ENCODE data around the gene ANKRD40CL. TPM values are rescaled to one million over a fixed set of nuclear protein-coding genes. Genes with fewer than 3 reads are reported as not detected.

The ANKRD40CL gene
- total RNA-seq, 1 experiment from 2014 or later, result not detected

- Histone ChIP-seq H3K4me1 (ENCODE audit: insufficient read depth, low read length) (no peaks in the 10 kb centered on the region), H3K4ac (ENCODE audit: low read depth, low read length) (no peak overlapping the region), H3K23ac (ENCODE audit: insufficient read length, low read depth, low read length) (no peak overlapping the region), H2BK5ac (ENCODE audit: insufficient read length, low read length) (no peak overlapping the region), H3K79me1 (ENCODE audit: insufficient read depth, low read depth, low read length, poor library complexity, severe bottlenecking) (no peaks in the 10 kb centered on the region), H2BK12ac (ENCODE audit: insufficient read length, low read depth, low read length) (no peak overlapping the region), H3K18ac (ENCODE audit: insufficient read length, low read depth, low read length) (no peak overlapping the region), H3K79me2 (ENCODE audit: insufficient read depth, low read length) (no peaks in the 10 kb centered on the region), H3K56ac (ENCODE audit: insufficient read length, low read depth, low read length) (no peak overlapping the region), H3K27me3 (ENCODE audit: insufficient read depth, low read length) (no peaks in the 10 kb centered on the region), H4K20me1 (ENCODE audit: control insufficient read depth, insufficient read depth, insufficient read length) (no peaks in the 10 kb centered on the region), H4K8ac (replicated peaks; ENCODE audit: insufficient read length, low read depth, low read length) (no peak overlapping the region), H2BK15ac (ENCODE audit: low read depth, low read length) (no peak overlapping the region), H4K91ac (ENCODE audit: insufficient read length, low read depth, low read length) (no peak overlapping the region), H3K23me2 (ENCODE audit: insufficient read length, low read depth, low read length, poor library complexity, severe bottlenecking) (no peaks in the 10 kb centered on the region), H4K5ac (ENCODE audit: insufficient read length, low read depth, low read length) (no peak overlapping the region), H3K27ac (ENCODE audit: insufficient read length, low read depth, low read length) (no peak overlapping the region), H3K14ac (ENCODE audit: insufficient read depth, low read length) (no peak overlapping the region), H2AFZ (ENCODE audit: low read length) (no peak overlapping the region), H3K9ac (ENCODE audit: extremely low read depth, insufficient read length, low read length) (no peak overlapping the region), H2BK120ac (ENCODE audit: low read depth, low read length, poor library complexity, severe bottlenecking) (no peak overlapping the region), H3K9me3 (ENCODE audit: control insufficient read depth, low read depth, low read length) (no peaks in the 10 kb centered on the region), H3T11ph (ENCODE audit: low read length) (no peak overlapping the region), H2AK5ac (ENCODE audit: insufficient read length, low read length) (no peak overlapping the region), H2BK20ac (ENCODE audit: low read depth, low read length, poor library complexity, severe bottlenecking) (no peak overlapping the region), H3K4me2 (ENCODE audit: insufficient read depth, insufficient read length, low read length) (no peak overlapping the region)
- Mint-ChIP-seq H3K9me3 (no peaks in the 10 kb centered on the region), H3K4me1 (peaks cover 2 to 6% of the 10 kb centered on the region in 2 experiments; a peak in 2 of 4 replicates), H3K27ac (no peak overlapping the region), H3K4me3 (no peak overlapping the region), H3K36me3 (ENCODE audit: insufficient read depth in 1 of 3, low read depth in 3 of 3) (no peaks in the 10 kb centered on the region; a peak in 1 of 7 replicates), H3K27me3 (ENCODE audit: low read depth) (no peaks in the 10 kb centered on the region)
- no peak for TF ChIP-seq CTCF (conservative IDR thresholded peaks at IDR 0.05)
- no peak for DNase-seq
- no CpG with 5 or more reads among the region's 4 CpGs for WGBS (ENCODE audit: extremely low coverage, insufficient read length, low lambda C conversion rate)
Measured at GRCh38 chr17:50778988-50779387, 11.7 kb upstream of the ANKRD40CL start.

Data from H9 (cell line).